Muscle of leg (tissue), 11 donors: ENCODE results near the gene JPT2. TPM values are rescaled to one million over a fixed set of nuclear protein-coding genes. Genes with fewer than 3 reads are reported as not detected.
A peak's percentile ranks its signal among the peaks of the same experiment; 100 is the strongest.

Experiments used
- DNase-seq: peaks from one replicate; pipeline ENCODE4 v3.0.0; 2013
- H3K27ac ChIP-seq: one replicate; pipeline ENCODE4 v1.5.1; 2013; ENCODE audit warnings: mild to moderate bottlenecking, low read length, control low read depth
- H3K27me3 ChIP-seq: one replicate; pipeline ENCODE4 v1.6.1; 2013; ENCODE audit warnings: low read length; ENCODE audit not compliant: control insufficient read depth, insufficient read depth
- H3K36me3 ChIP-seq: one replicate; pipeline ENCODE4 v1.6.1; 2013; ENCODE audit warnings: low read length; ENCODE audit not compliant: control insufficient read depth, insufficient read depth
- H3K4me1 ChIP-seq: one replicate; pipeline ENCODE4 v1.6.1; 2013; ENCODE audit warnings: low read length; ENCODE audit not compliant: control insufficient read depth, insufficient read depth
- H3K4me3 ChIP-seq: one replicate; pipeline ENCODE4 v1.5.1; 2013; ENCODE audit warnings: low read length, control low read depth
- H3K9me3 ChIP-seq: replicated peaks from 2 replicates; pipeline ENCODE4 v1.6.1; 2013; ENCODE audit warnings: low read depth, low read length; ENCODE audit not compliant: control insufficient read depth
- WGBS: methylation state at CpG from one replicate; pipeline ENCODE4 v1.1.5; 2013; ENCODE audit warnings: missing lambda C conversion rate; ENCODE audit not compliant: insufficient coverage; 5-methylcytosine and 5-hydroxymethylcytosine counted together
- polyA plus RNA-seq, 8 donors: library from polyadenylated mRNA; unstranded; fragments of 120-200 nt; gene quantifications; one replicate each; pipeline versions ENCODE4 v1.2.1 to v1.2.3, GENCODE V29; 2013; ENCODE audit warnings: inconsistent platforms in 1 of 8, low replicate concordance in 1 of 8; ENCODE audit not compliant: insufficient read length in 8 of 8, insufficient read depth in 1 of 8
- total RNA-seq: library from RNA; stranded (reverse); fragments of 120-200 nt; gene quantifications from one replicate; pipeline ENCODE4 v1.2.4, GENCODE V29; 2013

JPT2 gene
- total and polyA plus RNA-seq, 9 donors = 28.2 to 52.6 (median 38.6) TPM

- Histone ChIP-seq H3K27me3 (no peaks in the 10 kb centered on the region), H3K4me3 (no peak overlapping the region), H3K36me3 (peaks cover 85% of the 10 kb centered on the region), H3K27ac (no peak overlapping the region), H3K4me1 (peaks cover 11% of the 10 kb centered on the region), H3K9me3 (no peaks in the 10 kb centered on the region)
- DNase-seq = no peak
- 87% methylated on average over 10 of the region's 11 CpGs for WGBS
Observed at GRCh38 chr16:1637526-1637925, 40.6 kb upstream of the JPT2 start.

GRCh38 chr16:1638757-1639156 lies 39.3 kb upstream of the JPT2 start:
- no peak overlapping the region for H3K4me3 ChIP-seq
- no peak overlapping the region for H3K27ac ChIP-seq
- WGBS = 99% methylated on average over 8 of the region's 8 CpGs
- H3K27me3 ChIP-seq = no peaks in the 10 kb centered on the region
- H3K36me3 ChIP-seq = peaks cover 84% of the 10 kb centered on the region
- peaks cover 22% of the 10 kb centered on the region for H3K4me1 ChIP-seq
- H3K9me3 ChIP-seq = no peaks in the 10 kb centered on the region
- no peak for DNase-seq

GRCh38 chr16:1639282-1639681 lies 38.8 kb upstream of the JPT2 start:
- no peak for DNase-seq
- Histone ChIP-seq H3K27me3 (no peaks in the 10 kb centered on the region), H3K36me3 (peaks cover 84% of the 10 kb centered on the region), H3K4me3 (no peak overlapping the region), H3K9me3 (no peaks in the 10 kb centered on the region), H3K4me1 (peaks cover 28% of the 10 kb centered on the region), H3K27ac (no peak overlapping the region)
- WGBS = no CpG with 5 or more reads among the region's 2 CpGs

- 60% methylated on average over 1 of the region's 11 CpGs for WGBS
- Histone ChIP-seq H3K4me3 (no peak overlapping the region), H3K27me3 (no peaks in the 10 kb centered on the region), H3K36me3 (peaks cover 83% of the 10 kb centered on the region), H3K9me3 (no peaks in the 10 kb centered on the region), H3K4me1 (peaks cover 28% of the 10 kb centered on the region), H3K27ac (no peak overlapping the region)
- DNase-seq = no peak
Observed at GRCh38 chr16:1639860-1640259, 38.2 kb upstream of the JPT2 start.

- Histone ChIP-seq H3K27me3 (no peaks in the 10 kb centered on the region), H3K4me1 (peaks cover 28% of the 10 kb centered on the region), H3K36me3 (peaks cover 79% of the 10 kb centered on the region), H3K27ac (no peak overlapping the region), H3K4me3 (no peak overlapping the region), H3K9me3 (no peaks in the 10 kb centered on the region)
- DNase-seq = no peak
- WGBS = 78% methylated on average over 11 of the region's 20 CpGs
Observed at GRCh38 chr16:1640261-1640941, 37.7 kb upstream of the JPT2 start.

GRCh38 chr16:1641261-1641660 lies 36.8 kb upstream of the JPT2 start:
- no peak overlapping the region for H3K4me3 ChIP-seq
- DNase-seq = no peak
- 94% methylated on average over 11 of the region's 12 CpGs for WGBS
- H3K27ac ChIP-seq = no peak overlapping the region
- H3K9me3 ChIP-seq = no peaks in the 10 kb centered on the region
- no peaks in the 10 kb centered on the region for H3K27me3 ChIP-seq
- peaks cover 28% of the 10 kb centered on the region for H3K4me1 ChIP-seq
- peaks cover 81% of the 10 kb centered on the region for H3K36me3 ChIP-seq

GRCh38 chr16:1642148-1642547 lies 35.9 kb upstream of the JPT2 start:
- 83% methylated on average over 5 of the region's 5 CpGs for WGBS
- Histone ChIP-seq H3K9me3 (no peaks in the 10 kb centered on the region), H3K27ac (peak overlapping the region; percentile 29), H3K36me3 (peaks cover 80% of the 10 kb centered on the region), H3K4me3 (no peak overlapping the region), H3K27me3 (no peaks in the 10 kb centered on the region), H3K4me1 (peaks cover 28% of the 10 kb centered on the region)
- peak; percentile 75 for DNase-seq

GRCh38 chr16:1642753-1643152 lies 35.3 kb upstream of the JPT2 start:
- peaks cover 81% of the 10 kb centered on the region for H3K36me3 ChIP-seq

GRCh38 chr16:1643521-1643920 lies 34.6 kb upstream of the JPT2 start:
- peaks cover 78% of the 10 kb centered on the region for H3K36me3 ChIP-seq
- DNase-seq = no peak
- no peaks in the 10 kb centered on the region for H3K9me3 ChIP-seq
- H3K27me3 ChIP-seq = no peaks in the 10 kb centered on the region
- no peak overlapping the region for H3K4me3 ChIP-seq
- 84% methylated on average over 11 of the region's 12 CpGs for WGBS
- no peak overlapping the region for H3K27ac ChIP-seq
- peaks cover 28% of the 10 kb centered on the region for H3K4me1 ChIP-seq

More at GRCh38 chr16:1642753-1643152, 35.3 kb upstream of the JPT2 start:
- Histone ChIP-seq H3K4me1 (peaks cover 28% of the 10 kb centered on the region), H3K4me3 (no peak overlapping the region), H3K27ac (peak overlapping the region; percentile 21), H3K27me3 (no peaks in the 10 kb centered on the region), H3K9me3 (no peaks in the 10 kb centered on the region)
- DNase-seq = no peak
- 96% methylated on average over 11 of the region's 11 CpGs for WGBS

GRCh38 chr16:1645914-1646525 lies 32.1 kb upstream of the JPT2 start:
- Histone ChIP-seq H3K27ac (no peak overlapping the region), H3K4me3 (no peak overlapping the region), H3K36me3 (peaks cover 61% of the 10 kb centered on the region), H3K27me3 (no peaks in the 10 kb centered on the region), H3K9me3 (no peaks in the 10 kb centered on the region), H3K4me1 (peaks cover 28% of the 10 kb centered on the region)
- WGBS = 88% methylated on average over 9 of the region's 13 CpGs
- no peak for DNase-seq
